Left colon (tissue), 2 donors: ENCODE data around the gene FAM8A1. TPM values are rescaled to one million over a fixed set of nuclear protein-coding genes. Genes with fewer than 3 reads are reported as not detected.

ENCODE experiments used
- ATAC-seq: fragments of 200-7000 bp; cut with Tn5 transposase; one replicate; pipeline ENCODE4 v1.9.1; 2020; ENCODE audit warnings: mild to moderate bottlenecking, moderate library complexity
- DNase-seq, 2 donors: peaks; one replicate each; pipeline ENCODE4 v3.0.0-alpha.2; 2020
- intact Hi-C, 2 donors: fragments of 100-400 bp; cut with DNase I in 1 of 2; cut with micrococcal nuclease in 1 of 2; formaldehyde crosslinking; loops; one replicate each; pipeline versions ENCODE4 v1.11.2 to v1.14.0; 2022; cut with DNase I, micrococcal nuclease
- total RNA-seq, 2 donors: library from RNA; stranded (reverse); fragmentation: NEBNext Ultra II Directional; extraction: Animal tissue kit (Norgen Biotek cat#: 25700); gene quantifications; one replicate each; pipeline ENCODE4 v1.2.1, GENCODE V29; 2021
- donor health status: DM: no; HTN: no; CAD: no.
- donor health status: DM: yes; HTN: yes; CAD: no.

FAM8A1 gene
- total RNA-seq, 2 donors from 2014 or later, result 39.2 to 44.9 TPM

DNA sequence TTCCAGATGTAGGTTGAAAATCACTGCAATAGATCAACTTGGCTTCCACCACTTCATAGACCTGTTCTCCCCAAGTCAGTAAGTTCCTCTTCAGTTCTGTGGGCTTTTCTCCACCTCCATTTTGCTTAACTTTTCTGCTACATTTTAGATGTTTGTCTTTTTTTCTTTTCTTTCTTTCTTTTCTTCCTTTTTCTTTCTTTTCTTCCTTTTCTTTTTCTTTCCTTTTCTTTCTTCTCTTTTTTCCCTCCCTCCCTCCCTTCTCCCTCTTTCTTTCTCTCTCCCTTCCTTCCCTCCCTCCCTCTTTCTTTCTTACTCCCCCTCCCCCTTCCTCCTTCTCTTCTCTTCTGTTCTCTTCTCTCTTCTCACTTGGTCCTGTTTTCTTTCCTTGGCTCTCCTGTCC is 6.9 kb upstream of the FAM8A1 start:
- intact Hi-C loops, result no loop called here
- no peak for DNase-seq
- no peak for ATAC-seq

- intact Hi-C loops, result no loop called here
- no peak for DNase-seq
- no peak for ATAC-seq
Observed at GRCh38 chr6:17596085-17596484, 4.0 kb upstream of the FAM8A1 start.

DNA sequence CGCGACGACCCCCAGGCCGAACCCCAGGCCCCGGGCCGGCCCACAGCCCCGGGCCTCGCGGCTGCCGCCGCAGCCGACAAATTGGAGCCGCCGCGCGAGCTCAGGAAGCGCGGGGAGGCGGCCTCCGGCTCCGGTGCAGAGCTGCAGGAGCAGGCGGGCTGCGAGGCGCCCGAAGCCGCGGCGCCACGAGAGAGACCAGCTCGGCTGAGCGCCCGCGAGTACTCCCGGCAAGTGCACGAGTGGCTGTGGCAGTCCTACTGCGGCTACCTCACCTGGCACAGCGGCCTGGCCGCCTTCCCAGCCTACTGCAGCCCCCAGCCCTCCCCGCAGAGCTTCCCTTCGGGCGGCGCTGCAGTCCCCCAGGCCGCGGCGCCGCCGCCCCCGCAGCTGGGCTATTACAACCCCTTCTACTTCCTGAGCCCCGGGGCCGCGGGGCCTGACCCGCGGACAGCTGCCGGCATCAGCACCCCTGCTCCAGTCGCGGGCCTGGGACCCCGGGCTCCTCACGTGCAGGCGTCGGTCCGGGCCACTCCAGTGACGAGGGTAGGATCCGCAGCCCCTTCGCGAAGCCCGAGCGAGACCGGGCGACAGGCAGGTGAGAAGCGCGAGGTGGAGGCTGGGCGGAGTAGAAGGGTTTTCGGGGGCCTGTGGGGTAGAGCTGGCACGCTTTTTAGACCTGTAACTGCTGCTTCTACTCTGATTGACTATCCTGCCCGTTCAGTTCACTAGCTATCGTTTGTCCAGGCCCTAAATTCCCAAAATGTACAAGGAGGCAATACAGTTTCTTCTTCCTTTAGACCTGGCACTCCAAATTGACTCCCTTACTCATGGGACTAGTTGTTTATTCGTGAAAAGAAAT is 654 bp downstream of the FAM8A1 start:
- ATAC-seq, result peak; percentile 49
- intact Hi-C loops, result no loop called here

DNA sequence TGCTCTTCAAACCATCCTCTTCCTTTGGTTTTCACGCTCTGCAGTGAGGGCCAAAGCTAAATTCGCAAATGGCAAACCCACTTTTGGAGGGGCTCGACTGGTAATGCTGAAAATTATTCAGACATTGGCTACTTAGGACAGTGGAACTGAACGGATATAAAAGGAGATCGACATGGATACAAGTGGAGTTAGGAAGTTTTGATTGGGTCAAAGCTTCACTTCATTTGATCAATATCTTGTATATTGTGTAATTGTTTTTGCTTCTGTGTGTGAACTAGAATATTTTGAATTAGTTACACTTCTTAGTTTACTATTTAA is 1.2 kb downstream of the FAM8A1 start:
- no peak for DNase-seq
- intact Hi-C loops, result no loop called here

More for the DNA sequence above, 654 bp downstream of the FAM8A1 start:
- DNase-seq, result peak; percentile 46 to 66

GRCh38 chr6:17602888-17603287 is 2.8 kb downstream of the FAM8A1 start:
- intact Hi-C loops, result no loop called here
- ATAC-seq, result no peak

More for the DNA sequence above, 1.2 kb downstream of the FAM8A1 start:
- ATAC-seq, result no peak

GRCh38 chr6:17606606-17607005 is 6.5 kb downstream of the FAM8A1 start:
- intact Hi-C loops, result no loop called here
- ATAC-seq, result no peak

More at GRCh38 chr6:17602888-17603287, 2.8 kb downstream of the FAM8A1 start:
- DNase-seq, result no peak

DNA sequence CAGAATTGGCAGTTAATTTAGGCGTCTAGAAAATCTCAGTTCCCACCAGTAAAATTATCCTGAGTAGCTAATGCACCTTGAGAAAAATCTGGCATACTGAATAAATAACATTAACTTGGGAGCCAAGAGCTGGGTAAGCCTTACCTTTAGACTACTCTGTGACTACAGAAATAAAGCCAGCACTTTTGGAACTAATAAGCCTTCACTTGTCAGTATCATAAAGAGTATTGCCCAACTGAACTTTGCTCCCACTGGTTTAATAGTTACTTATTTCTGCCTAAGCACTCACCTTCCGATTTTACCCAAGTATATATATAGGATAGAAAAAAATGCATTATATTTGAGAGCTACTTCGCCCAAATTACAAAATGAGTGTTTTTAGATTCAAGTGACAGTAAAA is 10.7 kb downstream of the FAM8A1 start:
- ATAC-seq, result peak; percentile 95
- intact Hi-C loops, result no loop called here

More at GRCh38 chr6:17606606-17607005, 6.5 kb downstream of the FAM8A1 start:
- no peak for DNase-seq

DNA sequence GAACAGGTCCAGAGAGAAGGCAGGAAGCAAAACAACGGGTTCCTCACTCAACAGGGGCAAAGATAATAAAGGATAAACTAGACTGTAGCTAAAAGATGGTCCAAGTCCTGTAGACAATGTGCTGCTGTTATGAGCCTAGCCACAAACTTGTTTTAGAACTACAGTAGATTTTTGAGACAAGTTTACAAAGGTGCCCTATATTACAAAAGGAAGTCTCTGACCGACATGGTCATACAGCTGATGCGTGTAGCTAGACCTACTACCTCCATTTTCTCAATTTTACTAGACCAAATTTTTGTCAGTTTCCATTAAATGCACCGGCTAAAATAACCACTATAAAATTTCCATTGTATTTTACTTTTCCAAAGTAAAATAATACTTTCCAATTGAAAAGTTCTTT is 11.9 kb downstream of the FAM8A1 start:
- intact Hi-C loops, result no loop called here
- DNase-seq (no peak), ATAC-seq (no peak)

More for the DNA sequence above, 10.7 kb downstream of the FAM8A1 start:
- DNase-seq, result no peak

DNA sequence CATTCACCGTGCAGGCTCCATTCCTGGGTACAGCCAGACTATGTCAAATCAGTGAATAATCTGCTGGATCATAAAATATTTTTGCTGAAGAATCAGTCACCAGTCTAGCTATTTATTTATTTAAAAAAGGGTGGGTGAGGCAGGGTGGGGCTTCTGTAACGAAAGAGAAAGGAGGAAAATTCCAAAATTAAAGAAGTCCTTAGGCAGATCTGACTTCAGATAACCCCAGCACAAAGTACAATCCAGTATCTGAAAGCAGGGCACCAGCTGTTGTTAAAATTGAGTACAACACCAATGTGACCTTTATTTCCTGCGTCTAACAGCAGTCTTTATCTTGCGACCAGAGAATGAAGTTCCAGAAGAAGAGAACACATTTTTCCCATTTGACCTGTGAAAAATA is 15.7 kb downstream of the FAM8A1 start:
- DNase-seq (no peak), ATAC-seq (peak; percentile 60)
- intact Hi-C loops, result no loop called here

- ATAC-seq (no peak), DNase-seq (no peak)
- intact Hi-C loops, result no loop called here
Observed at GRCh38 chr6:17621003-17621402, 20.9 kb downstream of the FAM8A1 start.

- intact Hi-C loops, result no loop called here
- no peak for DNase-seq
- ATAC-seq, result no peak
Observed at GRCh38 chr6:17622144-17622543, 22.0 kb downstream of the FAM8A1 start.

GRCh38 chr6:17624396-17624795 is 24.3 kb downstream of the FAM8A1 start:
- no peak for DNase-seq
- intact Hi-C loops, result no loop called here
- no peak for ATAC-seq

GRCh38 chr6:17628873-17629272 is 28.8 kb downstream of the FAM8A1 start:
- DNase-seq (no peak), ATAC-seq (no peak)
- intact Hi-C loops, result no loop called here

DNA sequence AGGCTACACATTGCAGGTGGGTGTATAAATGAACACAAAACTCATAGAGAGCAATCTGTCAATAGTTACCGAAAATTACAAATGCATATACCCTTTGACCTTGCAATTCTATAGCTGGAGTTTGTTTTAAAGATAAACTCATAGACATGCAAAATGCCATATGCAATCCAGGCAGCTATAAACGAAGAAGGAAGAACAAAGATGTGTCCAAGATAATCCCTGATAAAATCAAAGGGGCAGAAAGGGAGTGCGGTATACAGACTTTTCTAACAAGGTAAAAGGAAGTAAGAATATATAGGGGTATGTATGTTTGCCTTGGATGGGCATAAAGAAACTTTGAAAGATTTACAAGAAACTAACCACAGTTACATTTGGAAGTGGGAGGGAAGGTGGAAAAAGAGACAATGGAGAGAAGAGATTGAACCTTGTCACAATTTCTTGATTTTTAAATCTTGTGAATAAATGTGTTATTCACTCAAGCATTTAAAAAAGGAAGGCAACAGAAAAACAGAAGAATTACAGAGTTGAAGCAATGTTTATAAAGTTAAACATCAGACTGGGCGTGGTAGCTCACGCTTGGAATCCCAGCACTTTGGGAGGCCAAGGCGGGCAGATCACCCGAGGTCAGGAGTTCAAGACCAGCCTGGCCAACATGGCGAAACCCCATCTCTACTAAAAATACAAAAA is 29.9 kb downstream of the FAM8A1 start:
- intact Hi-C loops, result no loop called here
- DNase-seq (no peak), ATAC-seq (peak; percentile 73)

- intact Hi-C loops, result no loop called here
- peak; percentile 37 for ATAC-seq
- no peak for DNase-seq
Observed at GRCh38 chr6:17630511-17631073, 30.5 kb downstream of the FAM8A1 start.

DNA sequence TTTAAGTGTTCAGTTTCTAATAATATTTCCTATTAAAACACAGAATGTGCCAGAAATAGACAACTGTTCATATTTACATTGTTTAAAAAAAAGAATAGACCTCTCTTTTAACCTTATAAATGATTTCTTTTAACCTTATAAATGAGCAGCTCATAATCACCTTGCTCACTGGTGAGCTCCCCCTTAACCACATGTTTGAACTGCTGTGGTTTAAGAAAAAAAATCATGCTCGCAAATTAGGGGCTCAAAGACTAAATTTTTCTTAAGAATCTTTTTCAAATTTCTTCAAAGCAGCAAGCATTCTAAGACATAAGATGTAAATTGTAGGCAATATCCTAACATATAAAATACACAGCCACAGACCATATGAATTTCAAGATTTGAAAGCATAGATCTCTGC is 32.8 kb downstream of the FAM8A1 start:
- intact Hi-C loops, result no loop called here
- ATAC-seq, result no peak
- DNase-seq, result no peak

- ATAC-seq (no peak), DNase-seq (no peak)
- intact Hi-C loops, result no loop called here
Observed at GRCh38 chr6:17633465-17634188, 33.5 kb downstream of the FAM8A1 start.

GRCh38 chr6:17635568-17635967 is 35.5 kb downstream of the FAM8A1 start:
- no peak for ATAC-seq
- intact Hi-C loops, result no loop called here
- DNase-seq, result no peak

DNA sequence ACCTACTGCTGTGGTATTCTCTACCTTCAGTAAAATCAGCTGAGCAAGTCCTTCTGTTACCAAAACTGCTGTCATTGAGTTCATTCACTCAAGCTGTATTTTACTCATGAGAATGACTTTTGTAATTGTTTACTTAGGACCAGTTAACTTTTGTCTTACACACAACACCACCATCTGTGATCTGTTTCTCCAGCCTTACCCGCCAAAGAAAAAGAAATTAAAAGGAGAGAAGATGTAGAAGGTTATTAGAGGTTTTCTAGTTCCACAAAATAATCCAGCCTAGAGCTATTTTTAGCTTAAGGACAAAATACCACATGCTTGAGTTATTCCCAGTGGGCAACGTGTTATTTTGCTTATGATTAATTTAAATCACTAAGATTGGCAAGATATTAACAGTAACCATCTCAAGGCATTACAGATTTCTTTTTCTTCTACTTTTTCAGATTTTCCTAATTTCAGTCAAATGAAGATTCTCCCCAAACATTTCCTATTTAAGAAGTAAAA is 38.2 kb downstream of the FAM8A1 start:
- ATAC-seq, result no peak
- intact Hi-C loops, result no loop called here
- DNase-seq, result no peak
